ENCODE data around the gene PRRC1.

The PRRC1 gene

DNA sequence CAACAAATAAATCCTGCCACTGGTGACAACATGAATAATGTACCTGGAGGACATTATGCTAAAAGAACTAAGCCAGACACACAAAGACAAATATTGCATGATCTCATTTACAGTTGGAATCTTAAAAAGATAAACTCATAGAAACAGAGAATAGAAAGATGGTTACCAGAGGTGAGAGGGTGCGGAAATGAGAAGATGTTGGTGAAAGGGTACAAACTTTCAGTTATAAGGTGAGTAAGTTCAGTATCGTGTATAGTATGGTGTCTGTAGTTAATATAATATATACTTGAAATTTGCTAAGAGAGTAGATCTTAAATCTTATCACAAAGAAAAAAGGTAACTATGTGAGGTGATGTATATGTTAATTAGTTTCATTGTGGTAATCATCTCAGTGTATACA lies 63.3 kb downstream of the PRRC1 start:
- no peak for DNase-seq

DNA sequence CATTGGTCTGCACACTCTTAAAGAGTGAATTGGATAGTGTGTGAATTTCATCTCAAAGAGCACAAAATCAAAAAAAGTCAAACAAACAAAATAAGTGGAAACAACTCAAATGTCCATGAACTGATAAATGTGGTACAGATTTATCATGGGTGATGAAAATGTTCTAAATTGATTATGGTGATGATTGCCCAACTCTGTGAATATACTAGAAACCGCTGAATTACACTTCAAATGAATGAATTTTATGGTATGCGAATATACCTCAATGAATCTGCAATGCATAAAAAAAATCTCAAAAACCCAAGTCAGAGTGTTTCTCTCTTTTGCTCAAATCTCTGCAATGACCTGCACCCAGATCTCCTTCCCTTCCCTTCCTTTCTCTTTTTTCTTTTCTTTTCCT lies 64.0 kb downstream of the PRRC1 start:
- no peak for DNase-seq

DNA sequence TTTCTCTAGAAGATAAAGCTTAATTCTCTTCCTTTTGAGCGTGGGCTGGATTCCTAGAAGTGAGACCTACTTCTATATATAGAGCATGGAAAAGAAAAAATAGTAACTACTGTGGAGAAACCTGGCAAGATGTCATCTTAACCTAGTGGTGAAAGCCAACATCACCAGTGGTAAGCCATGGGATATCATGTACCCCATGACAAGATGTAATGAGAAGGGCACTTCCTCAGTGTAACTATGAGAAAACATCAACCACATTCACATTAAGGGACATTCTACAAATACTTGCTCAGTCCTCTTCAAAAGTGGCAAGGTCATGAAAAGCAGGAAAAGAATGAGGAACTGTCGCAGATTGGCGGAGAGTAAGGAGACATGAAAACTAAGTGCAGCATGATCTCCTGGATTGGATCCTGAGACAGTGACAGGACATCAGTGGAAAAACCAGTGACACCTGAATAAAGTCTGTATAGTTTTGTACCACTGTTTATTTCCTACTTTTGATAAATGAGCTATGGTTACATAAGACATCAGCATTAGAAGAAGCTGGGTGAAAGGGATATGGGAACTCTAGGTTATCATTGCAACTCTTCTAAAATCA lies 65.4 kb downstream of the PRRC1 start:
- DNase-seq = no peak

DNA sequence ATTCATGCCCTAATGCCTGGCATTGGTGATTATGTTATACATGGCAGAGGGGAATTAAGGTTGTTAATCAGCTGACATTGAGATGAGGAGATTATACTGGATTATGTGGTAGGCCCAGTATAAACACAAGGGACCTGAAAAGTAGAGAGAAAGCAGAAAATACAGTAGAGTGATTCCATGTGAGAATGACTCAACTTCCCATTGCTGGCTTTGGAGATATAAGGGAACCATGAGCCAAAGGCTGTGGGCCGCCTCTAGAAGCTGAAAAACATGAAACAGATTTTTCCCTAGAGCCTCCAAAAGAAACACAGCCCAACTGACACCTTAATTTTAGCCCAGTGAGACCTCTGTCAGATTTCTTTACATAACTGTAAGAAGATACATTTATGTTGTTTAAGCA lies 66.4 kb downstream of the PRRC1 start:
- no peak for DNase-seq

DNA sequence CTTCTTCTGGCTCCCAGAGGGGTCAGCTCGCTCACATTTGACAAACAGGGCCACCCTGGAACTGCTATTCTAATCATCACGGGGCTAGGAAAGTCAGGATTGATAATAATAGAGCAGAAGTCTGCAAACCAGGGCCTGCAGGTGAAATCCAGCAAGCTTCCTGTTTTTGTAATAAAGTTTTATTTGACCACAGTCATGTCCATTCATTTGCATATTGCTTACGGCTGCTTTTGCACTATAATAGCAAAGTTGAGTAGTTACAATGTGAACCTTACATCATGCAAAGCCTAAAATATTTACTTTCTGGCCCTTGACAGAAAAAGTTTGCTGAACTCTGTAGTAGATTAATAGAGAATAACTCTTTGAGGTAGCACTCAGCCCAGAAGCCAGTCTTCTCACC lies 68.2 kb downstream of the PRRC1 start:
- DNase-seq = no peak

DNA sequence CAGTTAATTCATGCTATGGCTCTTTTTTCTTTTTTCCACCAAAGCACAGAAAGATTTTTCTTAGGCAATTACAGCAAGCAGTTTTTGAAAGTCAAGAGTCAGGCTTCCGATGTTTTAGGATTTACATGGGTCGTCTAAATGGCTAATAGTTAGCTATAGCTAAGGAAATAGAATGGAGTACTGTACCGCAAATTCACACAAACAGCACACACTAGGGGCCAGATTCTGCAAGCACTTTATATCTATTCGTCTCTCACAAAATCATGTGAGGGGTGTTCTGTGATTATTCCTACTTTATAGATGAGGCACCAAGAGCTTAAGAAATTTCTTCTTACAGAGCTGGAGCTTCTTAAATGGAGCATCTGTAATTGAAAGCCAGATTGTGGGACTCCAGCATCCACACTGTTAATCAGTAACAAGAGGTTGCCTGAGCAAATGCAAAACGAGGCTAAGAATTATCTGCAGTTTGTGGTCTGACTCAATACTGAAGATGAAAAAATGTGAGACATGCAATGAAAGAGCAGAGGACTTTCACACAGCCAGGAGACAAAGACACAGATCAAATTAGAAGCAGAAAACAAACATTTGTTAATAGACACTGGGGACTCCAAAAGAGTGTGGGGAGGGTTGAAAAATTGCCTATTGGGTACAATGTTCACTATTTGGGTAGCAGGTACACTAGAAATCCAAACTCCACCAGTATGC lies 68.8 kb downstream of the PRRC1 start:
- DNase-seq = no peak

DNA sequence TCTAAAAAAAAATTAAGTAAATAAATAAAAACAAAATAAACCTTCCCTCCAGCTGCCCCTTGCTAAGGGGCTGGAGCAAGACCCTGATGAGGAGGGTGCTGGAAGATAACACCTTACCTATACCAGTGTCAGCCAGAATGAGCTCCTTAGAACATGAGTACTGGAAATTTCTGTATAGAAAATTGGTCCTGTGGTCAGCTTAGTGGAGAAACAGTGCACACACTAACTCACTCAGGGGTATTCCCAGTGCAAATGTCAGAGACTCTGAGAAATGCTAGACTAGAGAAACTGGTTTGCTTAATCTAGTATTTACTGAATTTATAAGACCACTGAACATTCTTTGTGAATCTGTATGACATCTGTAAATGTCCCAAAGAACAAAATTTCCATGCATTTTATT lies 69.4 kb downstream of the PRRC1 start:
- no peak for DNase-seq

DNA sequence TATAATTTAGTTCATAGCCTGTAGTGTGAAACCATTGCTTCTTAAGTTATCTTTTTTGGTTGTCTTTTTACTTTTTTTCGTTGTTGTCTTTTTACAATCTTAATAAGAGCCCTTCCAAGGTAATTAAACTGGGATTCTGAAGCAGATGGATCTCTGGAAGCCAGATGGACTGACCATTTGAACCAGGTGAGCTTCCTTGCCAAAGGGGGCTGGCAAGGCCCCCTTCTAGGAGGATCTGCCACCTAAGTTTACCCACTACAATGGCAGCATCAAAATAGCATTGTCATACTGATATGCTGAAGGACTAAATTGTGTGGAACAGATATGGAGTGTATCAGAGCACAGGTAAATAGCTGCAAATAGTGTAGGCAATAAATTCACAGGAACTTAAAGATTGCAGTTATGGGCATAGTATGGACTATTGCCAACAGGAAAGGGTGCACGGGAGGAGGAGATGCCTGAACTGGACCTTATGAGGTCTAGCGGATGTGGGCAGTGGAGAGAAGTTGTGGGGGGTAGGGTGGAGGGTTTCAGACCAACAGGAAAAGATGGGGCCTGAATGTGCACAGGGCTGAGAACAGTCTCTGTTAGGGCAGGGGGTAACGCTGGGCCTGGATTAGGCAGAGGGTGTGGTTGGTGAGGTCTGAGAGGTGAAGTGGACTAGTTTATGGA lies 69.9 kb downstream of the PRRC1 start:
- no peak for DNase-seq

DNA sequence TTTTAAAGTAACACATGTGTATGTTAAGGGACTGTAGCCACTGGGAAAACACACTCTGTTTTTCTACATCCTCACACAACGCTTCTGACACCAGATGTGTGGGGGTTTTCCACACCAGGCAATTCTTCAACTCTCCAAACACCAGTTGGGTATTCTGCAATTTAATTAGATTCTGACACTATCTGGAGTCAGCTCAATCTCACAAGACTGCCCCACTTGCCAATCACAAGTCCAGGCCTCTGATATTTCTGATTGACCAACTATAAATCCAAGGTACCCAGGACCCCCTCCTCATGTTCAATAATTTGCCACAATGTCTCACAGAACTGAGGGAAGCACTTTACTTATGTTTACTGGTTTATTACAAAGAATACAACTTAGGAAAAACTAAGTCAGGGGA lies 70.9 kb downstream of the PRRC1 start:
- DNase-seq = no peak

DNA sequence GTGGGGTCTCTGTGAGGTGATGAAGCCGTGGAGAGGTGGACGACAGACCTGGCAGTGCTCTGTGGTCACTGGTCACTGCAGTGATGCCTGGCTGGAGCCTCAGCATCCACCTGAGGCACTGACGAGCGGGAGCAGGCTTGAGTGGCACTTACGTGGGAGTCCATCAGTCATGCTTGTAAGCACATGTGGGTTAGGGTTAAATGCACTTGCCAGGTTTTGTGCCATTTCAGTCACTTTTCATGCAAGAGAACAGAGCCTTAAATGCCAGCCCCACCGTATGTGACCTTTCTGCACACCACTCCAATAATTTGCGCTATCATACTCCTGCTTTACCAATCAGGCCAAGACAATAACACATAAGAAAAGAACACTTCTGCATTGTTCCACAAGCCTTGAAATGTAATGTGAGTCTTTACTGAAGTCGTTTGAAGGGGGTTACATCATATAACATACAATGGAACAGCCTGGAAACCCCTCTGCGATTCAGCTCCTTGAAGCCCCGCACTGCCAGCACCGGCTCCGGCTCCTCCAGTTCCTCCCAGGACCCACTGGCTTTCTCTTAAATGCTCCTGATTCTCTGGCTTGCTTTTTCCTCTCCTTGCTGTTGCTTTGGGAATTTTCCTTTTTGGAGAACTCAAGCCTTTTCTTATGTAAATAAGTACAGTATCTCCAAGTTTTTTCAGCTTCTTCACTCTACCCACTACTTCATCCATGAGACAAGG lies 72.0 kb downstream of the PRRC1 start:
- no peak for DNase-seq

DNA sequence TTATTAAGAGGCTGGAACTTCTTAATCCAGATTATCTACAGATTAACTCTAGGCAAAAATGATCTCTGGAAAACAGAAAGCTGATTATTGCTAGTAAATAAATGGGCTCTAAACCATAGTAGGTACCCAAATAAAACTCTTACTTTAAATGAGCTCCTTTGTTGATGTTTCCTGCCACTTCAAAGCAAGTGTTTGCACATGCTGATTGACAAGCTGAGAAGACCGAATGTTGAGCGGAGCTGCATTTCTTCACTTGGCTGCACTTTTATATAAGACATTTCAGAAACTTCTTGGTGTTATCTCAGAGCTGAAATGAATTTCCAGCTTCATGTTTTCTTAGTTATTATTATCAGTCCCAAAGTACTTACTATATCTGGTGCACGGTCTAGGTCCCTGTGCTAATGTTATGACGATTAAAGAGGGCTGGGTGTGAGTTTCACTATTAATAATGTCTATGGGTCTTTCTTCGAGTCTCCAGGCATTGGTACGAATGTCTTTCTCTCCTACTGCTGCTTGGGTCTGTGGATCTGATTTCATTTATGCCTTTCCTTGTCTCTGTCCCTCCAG lies 72.8 kb downstream of the PRRC1 start:
- DNase-seq = no peak

DNA sequence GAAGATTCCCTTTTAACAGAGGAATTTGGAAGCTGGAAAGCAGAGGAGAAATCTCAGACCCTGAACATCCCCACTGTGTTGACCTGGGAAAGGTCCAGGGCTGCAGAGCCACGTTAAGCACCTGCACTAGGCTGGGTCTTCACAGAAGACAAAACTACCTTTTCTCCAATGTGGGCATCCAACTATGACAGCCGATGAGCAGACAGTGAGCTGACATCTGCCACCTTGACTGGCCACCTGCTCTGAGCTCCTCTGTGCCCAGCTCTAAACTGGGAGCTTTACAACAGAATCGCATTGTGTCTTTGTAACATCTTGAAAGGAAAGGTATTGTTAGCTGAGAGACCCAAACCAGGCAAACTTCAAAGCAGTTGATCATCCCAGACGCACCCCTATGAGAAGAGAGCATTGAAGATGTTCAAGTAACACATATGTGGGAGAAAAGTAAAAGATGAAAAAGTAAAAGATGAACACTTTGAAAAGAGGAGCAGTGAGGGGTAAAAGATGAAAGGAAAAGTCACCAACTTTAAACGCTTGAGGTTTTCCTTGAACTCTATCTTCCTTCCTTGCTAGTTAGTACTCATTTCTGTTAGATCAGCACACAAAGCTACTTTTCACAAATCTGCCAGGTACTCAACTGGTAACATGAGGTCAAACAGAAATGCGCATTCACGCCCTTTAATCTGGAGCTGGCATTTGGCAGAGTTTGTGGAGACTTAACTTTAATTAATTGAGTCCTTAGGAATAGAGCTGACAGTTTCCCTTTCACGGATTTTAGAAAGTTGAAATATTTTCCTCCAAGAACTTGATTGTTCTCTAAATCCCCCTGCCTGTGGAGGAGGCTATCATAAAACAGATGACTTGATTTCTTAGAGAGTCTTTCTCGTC lies 78.3 kb downstream of the PRRC1 start:
- DNase-seq = no peak

DNA sequence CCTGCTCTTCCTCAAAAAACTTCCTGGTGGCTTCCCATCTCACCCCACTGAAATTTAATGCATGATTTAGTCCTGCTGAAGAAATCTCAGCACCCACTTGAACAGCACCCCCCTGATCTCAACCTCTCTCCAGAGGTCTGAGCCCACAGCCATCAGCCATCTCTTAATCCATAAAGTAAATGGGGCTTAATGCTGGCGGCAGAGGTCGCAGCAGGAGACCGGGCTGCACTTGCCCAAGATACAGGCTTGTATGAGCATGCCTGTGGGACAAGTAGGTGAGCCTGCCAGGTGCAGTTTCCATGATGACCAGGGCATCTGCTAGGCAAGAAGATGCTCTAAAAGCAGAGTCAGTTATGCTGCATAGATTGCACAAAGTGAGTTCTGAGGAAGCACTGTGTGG lies 79.1 kb downstream of the PRRC1 start:
- DNase-seq = no peak

DNA sequence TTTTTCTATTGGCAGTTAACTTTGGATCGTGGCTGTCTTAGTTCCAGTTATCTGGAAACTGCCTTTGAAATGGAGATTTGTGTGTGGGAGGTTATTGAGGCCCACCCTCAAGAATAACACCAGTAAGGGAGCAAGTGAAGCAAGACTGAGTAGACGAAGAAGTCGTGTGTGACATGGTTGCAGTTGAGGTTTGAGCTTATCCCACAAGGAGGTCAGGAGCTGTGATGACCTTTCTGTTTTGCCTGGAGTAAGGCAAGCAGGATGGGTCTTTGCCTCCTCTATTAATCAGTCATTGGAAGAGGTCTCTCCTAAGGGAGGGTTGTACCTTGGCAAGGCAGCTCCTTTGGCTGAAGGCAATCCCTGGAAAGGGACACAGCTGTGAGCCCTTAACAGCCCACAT lies 81.9 kb downstream of the PRRC1 start:
- no peak for DNase-seq

DNA sequence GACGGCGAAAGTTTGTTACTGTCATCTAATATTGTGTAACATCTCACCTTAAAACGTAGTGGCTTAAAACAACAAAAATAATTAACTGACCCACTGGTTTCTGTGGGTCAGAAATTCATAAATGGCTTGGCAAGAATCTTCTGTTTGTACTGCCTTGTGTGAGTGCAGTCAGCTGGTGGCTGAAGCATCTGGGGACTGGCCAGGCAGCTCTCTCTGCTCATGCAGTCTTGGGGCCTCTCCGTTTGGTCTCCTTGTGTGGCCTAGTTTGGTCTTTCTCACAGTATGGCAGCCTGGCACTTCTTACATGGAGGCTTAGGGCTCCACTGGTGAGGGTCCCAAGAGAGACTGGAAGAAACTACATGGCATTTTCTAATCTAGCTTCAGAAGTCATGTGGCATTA lies 82.4 kb downstream of the PRRC1 start:
- DNase-seq = no peak

DNA sequence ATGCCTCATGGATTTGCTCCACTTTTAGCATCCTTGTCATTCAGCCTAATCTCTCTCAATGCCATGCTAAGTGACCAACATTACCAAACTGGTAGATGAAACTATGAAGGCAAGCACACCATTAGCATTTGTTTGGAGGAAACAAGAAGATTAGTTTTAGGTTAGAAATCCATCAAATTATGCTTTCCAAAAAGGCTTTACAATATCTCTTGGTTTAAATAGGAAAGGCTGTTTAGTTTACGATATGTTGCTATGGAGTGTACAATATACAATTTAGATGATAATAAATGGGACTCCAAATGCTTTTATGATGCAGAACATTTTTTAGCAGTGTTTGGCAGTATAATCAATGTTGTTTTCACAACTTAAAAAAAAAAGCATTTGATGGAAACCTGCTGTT lies 83.7 kb downstream of the PRRC1 start:
- no peak for DNase-seq

DNA sequence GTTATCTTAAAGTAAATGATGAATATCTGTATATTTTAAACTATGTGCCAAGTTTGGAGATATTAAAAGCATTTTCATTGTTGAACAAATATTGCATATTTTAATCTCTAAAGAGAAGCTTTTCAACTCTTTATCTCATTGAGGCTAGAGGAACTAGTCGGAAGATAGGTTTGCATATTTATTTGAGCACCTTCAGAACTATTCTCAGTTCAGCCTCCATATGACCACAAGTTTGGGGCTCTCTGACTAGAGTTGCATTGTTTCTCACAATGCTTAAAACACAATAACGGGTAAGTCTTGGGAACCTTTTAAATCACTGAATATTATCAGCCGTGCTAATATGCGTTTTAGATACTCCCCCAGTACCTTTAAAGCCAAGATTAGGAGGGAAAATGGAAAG lies 84.2 kb downstream of the PRRC1 start:
- DNase-seq = no peak

DNA sequence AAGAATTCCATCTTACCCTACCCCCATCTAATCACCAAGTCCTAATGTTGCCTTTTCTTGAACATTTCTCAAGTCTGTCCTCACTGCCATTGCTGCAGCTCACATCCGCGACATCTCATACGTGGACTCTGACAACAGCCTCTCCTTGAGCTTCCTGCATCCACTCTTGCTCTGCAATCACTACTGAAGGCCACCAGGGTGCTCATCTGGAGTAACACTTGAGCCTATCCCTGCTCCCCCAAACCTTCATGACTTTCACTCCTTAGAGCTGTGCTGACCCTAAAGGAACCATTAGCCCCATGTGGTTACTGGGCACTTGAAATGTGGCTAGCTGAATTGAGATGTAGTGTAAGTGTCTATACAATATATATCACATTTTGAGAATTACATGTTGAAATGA lies 85.0 kb downstream of the PRRC1 start:
- no peak for DNase-seq

DNA sequence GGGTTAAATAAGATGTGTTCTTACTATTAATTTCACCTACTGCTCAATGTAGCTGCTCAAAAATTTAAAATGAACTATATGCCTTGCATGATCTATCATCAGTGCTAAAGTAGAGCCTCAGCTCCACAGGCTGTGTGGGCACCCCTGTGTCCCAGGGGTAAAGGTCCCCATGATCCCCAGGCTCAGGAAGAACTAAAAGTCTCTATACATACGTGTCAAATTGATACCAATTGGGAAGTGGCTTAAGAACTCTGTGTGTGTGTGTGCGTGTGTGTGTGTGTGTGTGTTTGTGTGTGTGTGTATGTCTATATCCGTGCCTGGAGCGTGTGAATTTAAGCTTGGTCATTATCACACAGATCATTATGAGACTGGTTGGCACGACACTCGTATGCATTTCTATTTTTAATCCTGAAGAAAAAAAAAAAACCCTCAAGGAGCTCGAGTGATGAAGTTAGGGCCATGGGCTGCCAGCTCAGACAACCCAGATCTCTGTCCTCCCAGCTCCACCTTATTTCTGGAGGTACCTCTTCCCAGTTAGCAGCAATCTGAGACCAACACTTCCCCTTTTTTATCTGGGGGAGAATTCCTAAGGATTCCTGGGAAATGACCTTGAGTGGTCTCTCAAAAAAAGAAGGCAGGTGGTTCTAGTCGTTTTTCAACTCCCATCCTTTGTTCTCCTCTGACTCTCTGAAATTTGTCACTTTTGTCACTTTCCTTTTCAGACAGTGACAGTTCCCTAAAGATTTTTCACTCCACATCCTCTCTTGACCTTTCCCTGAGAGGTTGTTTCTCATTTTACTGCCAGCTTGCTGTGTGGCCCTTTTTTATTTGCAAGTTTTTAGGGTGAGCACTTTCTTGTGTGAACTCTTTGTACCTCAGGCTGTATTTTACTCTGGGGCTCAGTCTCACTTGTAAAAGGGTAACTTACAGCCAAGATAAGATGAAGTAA lies 85.7 kb downstream of the PRRC1 start:
- no peak for DNase-seq
